ENCODE data around the gene PRDM15. TPM values are rescaled to one million over a fixed set of nuclear protein-coding genes. Genes with fewer than 3 reads are reported as not detected.

Gene PRDM15
- total RNA-seq, 4 donors from 2014 or later: 11.8 to 33.7 (median 18.5) TPM

- H3K9me3 ChIP-seq: no peaks in the 10 kb centered on the region
- peaks cover 3 to 98% of the 10 kb centered on the region in 2 donors for H3K27me3 ChIP-seq
- TF ChIP-seq POLR2A (IDR thresholded peaks at IDR 0.05) (no peak), EP300 (IDR thresholded peaks at IDR 0.05) (no peak)
- TF ChIP-seq, protein P1, sequence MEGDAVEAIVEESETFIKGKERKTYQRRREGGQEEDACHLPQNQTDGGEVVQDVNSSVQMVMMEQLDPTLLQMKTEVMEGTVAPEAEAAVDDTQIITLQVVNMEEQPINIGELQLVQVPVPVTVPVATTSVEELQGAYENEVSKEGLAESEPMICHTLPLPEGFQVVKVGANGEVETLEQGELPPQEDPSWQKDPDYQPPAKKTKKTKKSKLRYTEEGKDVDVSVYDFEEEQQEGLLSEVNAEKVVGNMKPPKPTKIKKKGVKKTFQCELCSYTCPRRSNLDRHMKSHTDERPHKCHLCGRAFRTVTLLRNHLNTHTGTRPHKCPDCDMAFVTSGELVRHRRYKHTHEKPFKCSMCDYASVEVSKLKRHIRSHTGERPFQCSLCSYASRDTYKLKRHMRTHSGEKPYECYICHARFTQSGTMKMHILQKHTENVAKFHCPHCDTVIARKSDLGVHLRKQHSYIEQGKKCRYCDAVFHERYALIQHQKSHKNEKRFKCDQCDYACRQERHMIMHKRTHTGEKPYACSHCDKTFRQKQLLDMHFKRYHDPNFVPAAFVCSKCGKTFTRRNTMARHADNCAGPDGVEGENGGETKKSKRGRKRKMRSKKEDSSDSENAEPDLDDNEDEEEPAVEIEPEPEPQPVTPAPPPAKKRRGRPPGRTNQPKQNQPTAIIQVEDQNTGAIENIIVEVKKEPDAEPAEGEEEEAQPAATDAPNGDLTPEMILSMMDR (IDR thresholded peaks at IDR 0.05): no peak
- no peak for DNase-seq (ENCODE audit: low spot score in 2 of 2)
- peak overlapping the region in 2 of 4 donors; percentile 16 to 28 for H3K4me3 ChIP-seq
- WGBS, 2 donors: 21 to 22% methylated on average over 10 of the region's 10 CpGs
- no peaks in the 10 kb centered on the region for H3K36me3 ChIP-seq
- H3K27ac ChIP-seq: no peak overlapping the region
- peaks cover 0 to 33% (median 20%) of the 10 kb centered on the region in 4 donors for H3K4me1 ChIP-seq
Measured at GRCh38 chr21:41769111-41769510, 110.0 kb downstream of the PRDM15 start.

DNA sequence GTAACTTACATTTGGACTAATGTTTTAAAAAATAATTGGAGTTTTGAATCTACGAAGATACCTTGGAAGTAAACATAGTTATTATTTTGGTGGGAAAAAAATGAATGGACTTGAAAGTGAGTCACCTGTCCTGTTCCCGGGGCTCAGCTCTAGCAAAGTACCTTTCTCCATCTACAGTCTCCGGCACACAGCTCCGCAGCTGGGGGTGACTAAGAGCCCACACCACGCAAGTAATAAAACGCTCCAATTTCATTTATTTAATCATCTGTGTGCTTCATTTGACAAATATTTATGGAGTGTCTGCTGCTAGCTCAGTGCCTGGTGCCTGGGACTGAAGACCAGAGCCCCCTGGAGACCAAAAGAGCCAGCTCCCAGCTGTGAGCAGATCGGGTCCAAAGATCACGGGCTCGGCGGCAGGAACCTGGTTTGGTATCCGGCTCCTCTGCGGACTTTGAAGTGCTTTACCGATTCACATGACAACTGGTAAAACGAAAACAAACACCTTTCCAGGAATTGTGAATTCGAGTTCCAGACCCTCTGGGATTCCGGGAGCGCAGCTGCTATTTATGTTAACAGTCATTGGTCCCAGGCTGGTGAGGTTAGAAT lies 110.6 kb downstream of the PRDM15 start:
- TF ChIP-seq, protein P1 (IDR thresholded peaks at IDR 0.05): no peak
- TF ChIP-seq EP300 (IDR thresholded peaks at IDR 0.05) (no peak), POLR2A (IDR thresholded peaks at IDR 0.05) (no peak)
- 4 to 7% methylated on average over 17 of the region's 17 CpGs for WGBS, 2 donors
- peaks cover 3 to 99% of the 10 kb centered on the region in 2 donors for H3K27me3 ChIP-seq
- H3K4me1 ChIP-seq: peaks cover 0 to 33% (median 20%) of the 10 kb centered on the region in 4 donors
- DNase-seq (ENCODE audit: low spot score in 2 of 2): no peak
- H3K36me3 ChIP-seq: no peaks in the 10 kb centered on the region
- H3K4me3 ChIP-seq: peak overlapping the region in 2 of 4 donors; percentile 16 to 28
- H3K9me3 ChIP-seq: no peaks in the 10 kb centered on the region
- H3K27ac ChIP-seq: no peak overlapping the region

GRCh38 chr21:41767606-41768436 lies 111.3 kb downstream of the PRDM15 start:
- H3K27me3 ChIP-seq: peaks cover 3 to 99% of the 10 kb centered on the region in 2 donors
- no peaks in the 10 kb centered on the region for H3K9me3 ChIP-seq
- no peaks in the 10 kb centered on the region for H3K36me3 ChIP-seq
- peak overlapping the region in 1 of 4 donors; percentile 14 for H3K27ac ChIP-seq
- 8 to 9% methylated on average over 26 of the region's 26 CpGs for WGBS, 2 donors
- no peak for DNase-seq (ENCODE audit: low spot score in 2 of 2)
- peak overlapping the region in 2 of 4 donors; percentile 7 to 28 for H3K4me3 ChIP-seq
- peaks cover 0 to 33% (median 20%) of the 10 kb centered on the region in 4 donors for H3K4me1 ChIP-seq
- TF ChIP-seq, protein P1 (IDR thresholded peaks at IDR 0.05): no peak

DNA sequence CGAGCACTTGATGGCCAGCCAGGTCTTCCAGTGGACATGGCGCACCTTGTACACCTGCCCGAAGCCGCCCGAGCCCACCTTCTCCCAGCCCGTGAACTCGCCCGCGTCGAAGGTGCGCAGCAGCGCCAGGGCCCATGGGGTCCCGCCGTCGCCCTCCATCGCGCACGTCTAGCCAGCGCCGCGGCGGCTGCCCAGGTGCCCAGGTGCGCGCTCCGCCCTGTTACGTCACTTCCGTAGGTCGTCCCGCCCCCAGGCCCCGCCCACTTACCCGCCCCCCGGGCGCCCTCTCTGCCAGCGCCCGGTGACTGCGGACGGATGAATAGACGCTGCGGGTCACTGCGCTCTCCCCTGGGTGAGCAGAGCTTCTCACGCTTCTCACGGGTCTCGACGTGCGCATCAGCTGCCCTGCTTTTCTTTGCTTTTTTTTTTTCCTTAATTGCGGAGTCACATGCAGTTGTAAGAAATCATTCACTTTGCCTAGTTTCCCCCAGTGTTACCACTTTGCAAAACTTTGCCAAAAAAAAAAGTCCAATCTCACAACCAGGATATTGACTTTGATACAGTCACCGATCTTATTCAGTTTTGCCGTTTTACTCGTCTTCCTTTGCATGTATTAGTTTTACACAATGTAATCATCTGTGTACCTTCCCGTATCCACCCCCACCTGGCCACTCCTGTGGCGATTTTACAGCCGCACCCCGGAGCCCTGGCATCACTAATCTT lies 112.1 kb downstream of the PRDM15 start, which contains the start of gene RIPK4:
TSS of gene RIPK4 (minus strand) at position 170 of the 723 bp plus-strand sequence. CDS start at position 159, 11 bp downstream.
- no peaks in the 10 kb centered on the region for H3K9me3 ChIP-seq
- H3K36me3 ChIP-seq: no peaks in the 10 kb centered on the region
- DNase-seq (ENCODE audit: low spot score in 2 of 2): no peak
- H3K4me3 ChIP-seq: peak within 1 kb of the TSS in 3 of 4 donors; percentile 1 to 42 (median 22)
- H3K27ac ChIP-seq: peak within 1 kb of the TSS in 1 of 4 donors; percentile 61
- peaks cover 3 to 99% of the 10 kb centered on the region in 2 donors for H3K27me3 ChIP-seq
- TF ChIP-seq, protein P1 (IDR thresholded peaks at IDR 0.05): no peak
- 5 to 9% methylated on average over 21 to 43 of the region's 53 CpGs for WGBS, 2 donors
- H3K4me1 ChIP-seq: peaks cover 0 to 41% (median 23%) of the 10 kb centered on the region in 4 donors

Measured in tibial nerve (tissue), 4 donors.